Mesendoderm (in vitro differentiated cells): ENCODE results near the gene ADK.

ENCODE experiments used
- DNase-seq: peaks from one replicate; pipeline ENCODE4 v3.0.0; 2013
- H2AK5ac ChIP-seq: 2 replicates; pipeline ENCODE4 v1.6.1; 2013; ENCODE audit warnings: low read length, inconsistent platforms
- H2BK120ac ChIP-seq: 2 replicates; pipeline ENCODE4 v1.6.1; 2013; ENCODE audit warnings: low read depth, mild to moderate bottlenecking, low read length, moderate library complexity, mixed read lengths
- H2BK15ac ChIP-seq: replicated peaks from 2 replicates; pipeline ENCODE4 v1.6.1; 2013; ENCODE audit warnings: low read depth, mild to moderate bottlenecking, moderate library complexity
- H2BK5ac ChIP-seq: 2 replicates; pipeline ENCODE4 v1.6.1; 2013; ENCODE audit warnings: low read length, inconsistent platforms
- H3K18ac ChIP-seq: 2 replicates; pipeline ENCODE4 v1.6.1; 2013; ENCODE audit warnings: mild to moderate bottlenecking, low read length, mixed read lengths
- H3K23ac ChIP-seq: one replicate; pipeline ENCODE4 v1.6.1; 2013; ENCODE audit warnings: low read length
- H3K27ac ChIP-seq: 2 replicates; pipeline ENCODE4 v1.5.1; 2013; ENCODE audit warnings: low read depth, mild to moderate bottlenecking, inconsistent platforms, low read length, moderate library complexity
- H3K27me3 ChIP-seq: 2 replicates; pipeline ENCODE4 v1.6.1; 2013; ENCODE audit warnings: low read length, control low read depth, mild to moderate bottlenecking, inconsistent platforms; ENCODE audit not compliant: insufficient read depth, poor library complexity
- H3K36me3 ChIP-seq: 2 replicates; pipeline ENCODE4 v1.6.1; 2013; ENCODE audit warnings: low read length, inconsistent platforms; ENCODE audit not compliant: control insufficient read depth, insufficient read depth
- H3K4ac ChIP-seq: one replicate; pipeline ENCODE4 v1.6.1; 2013; ENCODE audit warnings: low read depth, mild to moderate bottlenecking, low read length, moderate library complexity
- H3K4me1 ChIP-seq: 2 replicates; pipeline ENCODE4 v1.6.1; 2013; ENCODE audit warnings: low read depth, low read length, inconsistent platforms; ENCODE audit not compliant: control insufficient read depth
- H3K4me2 ChIP-seq: 2 replicates; pipeline ENCODE4 v1.6.1; 2013; ENCODE audit warnings: low read length
- H3K4me3 ChIP-seq: 2 replicates; pipeline ENCODE4 v1.5.1; 2013; ENCODE audit warnings: mild to moderate bottlenecking, low read length
- H3K56ac ChIP-seq: one replicate; pipeline ENCODE4 v1.6.1; 2013; ENCODE audit warnings: low read length
- H3K79me1 ChIP-seq: 2 replicates; pipeline ENCODE4 v1.6.1; 2013; ENCODE audit warnings: low read length, inconsistent platforms
- H3K79me2 ChIP-seq: 2 replicates; pipeline ENCODE4 v1.6.1; 2013; ENCODE audit warnings: mild to moderate bottlenecking, low read length; ENCODE audit not compliant: control insufficient read depth, insufficient read depth
- H3K9ac ChIP-seq: 2 replicates; pipeline ENCODE4 v1.6.1; 2013; ENCODE audit warnings: low read length, inconsistent platforms
- H4K5ac ChIP-seq: one replicate; pipeline ENCODE4 v1.6.1; 2013; ENCODE audit warnings: low read length
- H4K8ac ChIP-seq: one replicate; pipeline ENCODE4 v1.6.1; 2013; ENCODE audit warnings: low read depth, mild to moderate bottlenecking, control low read depth, low read length, moderate library complexity
- WGBS: extraction: QIAGEN DNeasy Blood & Tissue Kit; methylation state at CpG from one replicate; pipeline ENCODE4 v1.1.7; 2013; ENCODE audit warnings: low lambda C conversion rate, missing lambda C conversion rate; ENCODE audit not compliant: insufficient coverage; ENCODE audit errors: extremely low coverage; 5-methylcytosine and 5-hydroxymethylcytosine counted together

ADK gene

DNA sequence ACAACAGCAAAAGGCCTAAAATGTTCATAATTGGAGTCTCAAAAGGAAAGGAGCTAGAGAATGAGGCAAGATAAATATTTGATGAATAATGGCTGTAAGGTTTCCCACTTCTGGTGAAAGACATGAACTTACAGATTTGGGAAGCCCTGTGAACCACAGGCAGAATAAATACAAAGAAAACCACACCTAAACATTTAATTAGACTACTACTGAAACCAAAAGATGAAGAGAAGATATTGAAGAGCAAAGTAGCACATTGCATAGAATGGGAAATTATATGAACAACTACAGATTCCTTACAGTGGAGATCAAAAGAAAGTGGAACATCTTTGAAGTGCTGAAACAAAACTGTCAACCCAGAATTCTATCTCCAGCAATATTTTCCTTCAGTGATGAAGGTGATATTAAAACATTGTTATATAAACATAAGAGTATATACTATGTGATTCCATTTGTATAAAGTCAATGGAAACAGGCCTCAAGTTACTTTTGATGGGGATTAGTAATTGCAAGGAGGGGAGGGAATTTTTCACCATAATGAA, 484.0 kb downstream of the ADK start:
- no peak for DNase-seq
- Histone ChIP-seq H3K4me1 (no peaks in the 10 kb centered on the region), H3K4me2 (no peak overlapping the region), H3K56ac (no peak overlapping the region), H3K27ac (no peak overlapping the region), H2BK120ac (no peak overlapping the region), H3K18ac (no peak overlapping the region), H3K9ac (no peak overlapping the region), H3K36me3 (no peaks in the 10 kb centered on the region), H2BK5ac (no peak overlapping the region), H3K4ac (no peak overlapping the region), H4K5ac (no peak overlapping the region), H2BK15ac (no peak overlapping the region), H3K27me3 (no peaks in the 10 kb centered on the region), H3K23ac (no peak overlapping the region), H3K79me2 (no peaks in the 10 kb centered on the region), H3K4me3 (no peak overlapping the region), H4K8ac (no peak overlapping the region), H3K79me1 (no peaks in the 10 kb centered on the region), H2AK5ac (no peak overlapping the region)

DNA sequence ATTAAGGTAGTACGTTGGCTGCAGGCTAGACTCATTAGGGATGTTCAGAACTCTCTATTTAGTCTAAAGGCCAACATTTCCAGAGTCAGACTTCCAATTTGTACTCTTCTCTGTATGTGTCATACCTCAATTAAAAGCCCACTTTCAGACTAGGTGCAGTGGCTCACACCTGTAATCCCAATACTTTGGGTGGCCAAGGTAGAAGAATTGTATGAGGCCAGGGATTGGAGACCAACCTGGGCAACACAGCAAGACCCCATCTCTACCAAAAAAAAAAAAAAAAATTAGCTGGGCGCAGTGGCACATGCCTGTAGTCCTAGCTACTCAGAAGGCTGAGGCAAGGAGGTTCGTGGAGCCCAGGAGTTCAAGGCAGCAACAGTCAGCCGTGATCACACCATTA, 484.6 kb downstream of the ADK start:
- WGBS: no CpG with 5 or more reads among the region's 4 CpGs
- no peak overlapping the region for H4K5ac ChIP-seq
- no peak overlapping the region for H4K8ac ChIP-seq
- H3K18ac ChIP-seq: no peak overlapping the region
- H3K4me1 ChIP-seq: no peaks in the 10 kb centered on the region
- no peak overlapping the region for H3K4ac ChIP-seq
- no peaks in the 10 kb centered on the region for H3K27me3 ChIP-seq
- H3K79me1 ChIP-seq: no peaks in the 10 kb centered on the region
- H2BK15ac ChIP-seq: no peak overlapping the region
- no peak for DNase-seq
- H2AK5ac ChIP-seq: no peak overlapping the region
- H3K4me2 ChIP-seq: no peak overlapping the region
- H3K23ac ChIP-seq: no peak overlapping the region
- no peak overlapping the region for H3K27ac ChIP-seq
- H3K79me2 ChIP-seq: no peaks in the 10 kb centered on the region
- no peak overlapping the region for H3K56ac ChIP-seq
- H2BK5ac ChIP-seq: no peak overlapping the region
- H3K36me3 ChIP-seq: no peaks in the 10 kb centered on the region
- no peak overlapping the region for H3K9ac ChIP-seq
- no peak overlapping the region for H2BK120ac ChIP-seq
- no peak overlapping the region for H3K4me3 ChIP-seq

DNA sequence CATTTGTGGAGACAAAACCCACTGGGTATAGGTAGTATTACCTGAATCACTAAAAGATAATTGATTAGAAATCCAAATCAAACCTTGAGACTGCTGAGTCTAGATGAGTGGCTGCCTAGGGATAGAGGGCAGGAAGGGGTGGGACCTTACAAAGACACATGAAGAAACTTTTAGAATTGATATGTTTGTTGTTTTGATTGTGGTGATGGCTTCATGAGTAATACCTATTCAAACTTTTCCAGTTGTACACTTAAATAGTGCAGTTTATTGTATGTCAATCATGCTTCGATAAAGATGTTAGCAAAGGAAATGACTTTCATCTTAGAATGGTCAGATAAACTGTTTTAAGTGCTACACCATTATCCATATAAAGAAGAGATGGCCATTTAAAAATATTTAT, 486.7 kb downstream of the ADK start:
- no peak for DNase-seq
- no peaks in the 10 kb centered on the region for H3K79me2 ChIP-seq
- no peaks in the 10 kb centered on the region for H3K4me1 ChIP-seq
- no peak overlapping the region for H3K4me2 ChIP-seq
- no peaks in the 10 kb centered on the region for H3K27me3 ChIP-seq
- H3K36me3 ChIP-seq: no peaks in the 10 kb centered on the region
- no peaks in the 10 kb centered on the region for H3K79me1 ChIP-seq
- H3K4ac ChIP-seq: no peak overlapping the region
- H3K23ac ChIP-seq: no peak overlapping the region
- H3K4me3 ChIP-seq: no peak overlapping the region
- H2AK5ac ChIP-seq: no peak overlapping the region
- no peak overlapping the region for H2BK15ac ChIP-seq
- H3K9ac ChIP-seq: no peak overlapping the region
- no peak overlapping the region for H3K18ac ChIP-seq
- H2BK120ac ChIP-seq: no peak overlapping the region
- H4K8ac ChIP-seq: no peak overlapping the region
- H3K27ac ChIP-seq: no peak overlapping the region
- no CpG with 5 or more reads among the region's 1 CpG for WGBS
- no peak overlapping the region for H4K5ac ChIP-seq
- no peak overlapping the region for H2BK5ac ChIP-seq
- H3K56ac ChIP-seq: no peak overlapping the region

DNA sequence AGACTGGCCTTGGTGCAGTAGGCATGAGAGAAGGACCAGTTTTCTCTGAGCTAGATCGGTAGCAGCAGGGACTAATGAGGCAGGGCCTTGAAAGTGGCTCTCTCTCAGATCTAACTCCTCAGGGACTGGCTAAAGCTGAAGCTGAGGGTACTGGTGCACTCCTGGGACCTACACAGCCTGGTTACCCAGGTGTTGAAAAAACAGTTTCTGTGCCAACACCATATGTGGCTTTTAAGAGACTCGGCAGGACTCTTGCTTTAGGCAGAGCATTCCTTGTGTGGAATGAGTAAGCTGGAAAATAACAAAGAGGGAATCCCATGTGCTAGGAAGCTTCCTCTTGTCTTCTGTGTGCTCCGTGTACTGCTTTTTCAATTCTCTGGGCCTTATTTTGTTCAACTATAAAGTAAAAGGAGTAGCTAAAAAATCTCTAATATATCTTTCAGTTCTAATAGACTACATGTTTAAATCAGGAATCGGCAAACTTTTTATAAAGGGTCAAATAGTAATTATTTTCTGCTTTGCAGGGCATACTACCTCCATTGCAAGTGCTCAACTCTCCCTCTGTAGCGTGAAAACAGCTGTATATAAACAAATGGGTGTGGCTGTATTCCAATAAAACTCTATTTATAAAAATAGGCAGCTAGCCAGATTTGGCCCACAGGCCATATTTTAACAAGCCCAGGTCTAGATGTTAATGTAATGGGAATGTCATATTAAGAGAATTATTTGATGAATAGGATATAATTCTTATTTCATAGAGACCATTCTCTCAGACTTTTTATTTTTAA, 489.3 kb downstream of the ADK start:
- no peak overlapping the region for H2BK5ac ChIP-seq
- H3K27me3 ChIP-seq: no peaks in the 10 kb centered on the region
- H4K8ac ChIP-seq: no peak overlapping the region
- no peaks in the 10 kb centered on the region for H3K79me2 ChIP-seq
- no peaks in the 10 kb centered on the region for H3K36me3 ChIP-seq
- no peaks in the 10 kb centered on the region for H3K4me1 ChIP-seq
- H2BK15ac ChIP-seq: no peak overlapping the region
- H3K9ac ChIP-seq: no peak overlapping the region
- no peak overlapping the region for H3K4me2 ChIP-seq
- H2BK120ac ChIP-seq: no peak overlapping the region
- no peaks in the 10 kb centered on the region for H3K79me1 ChIP-seq
- H4K5ac ChIP-seq: no peak overlapping the region
- H2AK5ac ChIP-seq: no peak overlapping the region
- H3K56ac ChIP-seq: peak overlapping the region; percentile 30
- H3K27ac ChIP-seq: no peak overlapping the region
- H3K4ac ChIP-seq: no peak overlapping the region
- DNase-seq: peak; percentile 42
- no CpG with 5 or more reads among the region's 5 CpGs for WGBS
- H3K23ac ChIP-seq: no peak overlapping the region
- H3K4me3 ChIP-seq: no peak overlapping the region
- no peak overlapping the region for H3K18ac ChIP-seq

DNA sequence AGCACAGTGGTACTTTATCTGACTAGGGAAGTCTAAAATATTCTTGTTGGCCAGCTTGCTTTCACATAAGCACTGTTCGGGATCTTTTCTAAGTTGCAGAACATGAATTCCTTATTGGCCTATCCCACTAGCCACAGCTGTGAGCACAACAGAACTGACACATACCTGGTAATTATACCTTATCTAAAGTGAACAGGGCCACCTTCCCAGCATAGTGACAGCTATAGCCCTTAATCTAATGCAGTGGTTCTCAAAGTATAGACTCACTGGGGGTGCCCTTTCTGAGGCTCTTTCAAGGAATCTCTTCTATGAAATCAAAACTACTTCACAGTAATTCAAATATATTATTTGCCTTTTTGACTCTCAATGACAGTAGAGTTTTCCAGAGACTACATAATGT, 490.6 kb downstream of the ADK start:
- H3K56ac ChIP-seq: no peak overlapping the region
- no peaks in the 10 kb centered on the region for H3K79me2 ChIP-seq
- no peaks in the 10 kb centered on the region for H3K4me1 ChIP-seq
- H3K4ac ChIP-seq: no peak overlapping the region
- H3K9ac ChIP-seq: no peak overlapping the region
- H2BK5ac ChIP-seq: no peak overlapping the region
- no peak overlapping the region for H3K18ac ChIP-seq
- no peak overlapping the region for H2BK15ac ChIP-seq
- H3K4me3 ChIP-seq: no peak overlapping the region
- no CpG with 5 or more reads among the region's 1 CpG for WGBS
- no peak for DNase-seq
- H3K79me1 ChIP-seq: no peaks in the 10 kb centered on the region
- H4K8ac ChIP-seq: no peak overlapping the region
- H2BK120ac ChIP-seq: no peak overlapping the region
- no peaks in the 10 kb centered on the region for H3K36me3 ChIP-seq
- H3K4me2 ChIP-seq: no peak overlapping the region
- H4K5ac ChIP-seq: no peak overlapping the region
- H3K27me3 ChIP-seq: no peaks in the 10 kb centered on the region
- H3K23ac ChIP-seq: no peak overlapping the region
- no peak overlapping the region for H2AK5ac ChIP-seq
- H3K27ac ChIP-seq: no peak overlapping the region
